IPS-NIHi7 (cell line): ENCODE results near the gene ACSL5.
"Not testable (repeated sequence)": the region's sequence is repeated elsewhere in the genome, so short reads cannot be mapped to it uniquely, and the experiment has no call there.

Experiments used
- DNase-seq: peaks from one replicate; pipeline ENCODE4 v3.0.0; 2012; ENCODE audit warnings: mixed read lengths; ENCODE audit errors: extremely low spot score

Gene ACSL5

GRCh38 chr10:112349521-112350085 lies 24.3 kb upstream of the ACSL5 start:
- DNase-seq: no peak

GRCh38 chr10:112351146-112351545 lies 22.8 kb upstream of the ACSL5 start:
- no peak for DNase-seq

DNA sequence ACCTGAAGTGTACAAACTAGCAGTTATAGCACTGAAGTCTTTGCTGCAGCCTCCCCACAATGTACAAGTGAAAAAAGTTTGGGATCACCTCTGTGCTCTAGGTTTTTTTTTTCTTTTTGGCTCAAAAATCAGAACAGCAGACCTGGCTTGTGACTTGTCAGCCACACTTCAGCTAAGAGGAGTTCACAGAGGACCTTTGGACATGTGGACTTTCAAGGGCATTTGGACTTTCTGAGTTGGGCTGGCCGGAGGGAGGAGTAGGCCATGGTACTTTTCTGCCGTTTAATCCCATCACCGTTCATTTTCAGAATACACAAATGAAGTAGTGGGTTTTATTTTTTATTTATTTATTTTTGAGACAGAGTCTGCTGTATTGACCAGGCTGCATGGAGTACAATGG lies 21.9 kb upstream of the ACSL5 start:
- no peak for DNase-seq

GRCh38 chr10:112353046-112353445 lies 20.9 kb upstream of the ACSL5 start:
- no peak for DNase-seq

GRCh38 chr10:112356686-112357085 lies 17.2 kb upstream of the ACSL5 start:
- DNase-seq: no peak

GRCh38 chr10:112359606-112360307 lies 14.2 kb upstream of the ACSL5 start:
- no peak for DNase-seq

DNA sequence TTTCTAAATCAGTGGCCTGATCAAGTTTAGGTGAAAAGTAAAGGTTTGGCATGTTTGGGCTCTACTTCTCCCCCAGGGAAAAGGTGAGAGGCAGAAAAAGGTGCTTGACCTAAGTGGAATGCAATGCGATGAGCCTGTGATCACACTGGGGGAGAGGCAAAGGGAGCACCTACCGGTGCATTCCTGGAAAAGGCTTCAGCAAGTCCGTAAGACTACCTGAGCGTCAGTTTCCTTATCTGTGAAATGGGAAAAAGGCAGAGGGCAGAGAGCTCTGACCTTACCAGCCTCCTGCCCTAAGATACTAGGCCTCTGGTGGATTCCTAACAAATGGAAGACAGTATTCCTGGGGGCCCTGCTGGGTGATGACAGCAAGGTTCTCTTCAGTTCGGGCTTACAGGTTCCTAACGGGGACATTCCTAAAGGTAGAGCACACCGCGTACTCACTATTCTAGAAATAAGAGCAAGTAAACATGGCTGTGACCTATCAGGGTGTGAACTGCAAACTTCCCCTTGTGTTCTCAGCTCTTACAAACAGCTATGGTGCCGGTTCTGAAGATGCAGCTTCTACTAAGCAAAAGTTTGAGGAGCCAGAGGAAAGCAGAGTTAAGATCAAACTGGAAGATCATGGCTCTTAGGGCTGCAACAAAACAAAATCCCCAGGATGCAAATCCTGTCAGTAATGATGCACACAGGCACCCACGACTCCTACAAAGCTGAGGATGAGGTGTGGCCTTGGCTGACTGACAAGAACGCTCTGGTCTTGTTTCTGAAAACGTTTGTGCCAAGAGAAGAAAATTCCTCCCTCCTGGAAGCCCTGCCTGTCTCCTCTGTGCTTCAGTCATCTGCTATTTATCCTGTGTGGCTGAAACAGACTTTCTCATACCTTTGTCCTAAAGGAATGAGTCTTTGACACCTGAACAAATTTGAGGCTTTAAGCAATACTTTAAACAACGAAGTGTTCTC lies 13.3 kb upstream of the ACSL5 start:
- no peak for DNase-seq

DNA sequence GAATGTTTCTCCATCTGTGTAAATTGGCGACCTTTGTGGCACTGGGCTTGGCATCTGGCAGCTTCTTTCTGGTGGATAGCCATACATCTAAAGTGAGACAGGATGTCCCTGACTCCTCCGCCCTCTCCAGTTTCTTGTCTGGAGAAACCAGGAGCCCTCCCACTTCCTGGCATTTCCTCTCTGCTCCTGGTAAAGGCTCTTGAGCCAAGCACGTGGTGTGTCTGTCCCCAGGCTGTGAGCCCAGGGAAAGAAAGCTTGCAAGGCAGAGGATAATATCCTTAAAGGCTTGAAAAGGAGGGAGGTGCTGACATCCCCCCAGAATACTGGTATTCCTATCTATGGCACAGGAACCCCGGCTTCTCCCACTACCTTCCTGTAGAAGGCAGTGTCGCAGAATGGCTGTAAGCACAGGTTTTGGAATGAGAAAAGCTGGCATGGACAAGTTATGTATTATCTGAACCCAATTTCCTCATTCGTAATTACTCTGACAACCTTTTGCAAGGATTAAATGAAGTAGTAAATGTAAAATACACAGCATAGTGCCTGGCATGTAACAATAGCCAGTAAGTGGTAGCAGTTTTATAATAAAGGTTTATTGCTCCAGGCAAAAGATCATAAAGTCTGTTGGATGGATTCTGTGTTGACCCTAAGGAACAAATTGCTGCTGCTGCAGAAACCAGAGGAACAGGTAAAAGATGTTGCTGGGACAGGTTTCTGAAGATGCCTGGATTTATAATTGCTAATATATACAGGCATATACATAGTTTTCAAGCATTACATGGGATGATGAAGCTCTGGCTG lies 11.8 kb upstream of the ACSL5 start:
- no peak for DNase-seq

- no peak for DNase-seq
Observed at GRCh38 chr10:112362833-112363232, 11.1 kb upstream of the ACSL5 start.

DNA sequence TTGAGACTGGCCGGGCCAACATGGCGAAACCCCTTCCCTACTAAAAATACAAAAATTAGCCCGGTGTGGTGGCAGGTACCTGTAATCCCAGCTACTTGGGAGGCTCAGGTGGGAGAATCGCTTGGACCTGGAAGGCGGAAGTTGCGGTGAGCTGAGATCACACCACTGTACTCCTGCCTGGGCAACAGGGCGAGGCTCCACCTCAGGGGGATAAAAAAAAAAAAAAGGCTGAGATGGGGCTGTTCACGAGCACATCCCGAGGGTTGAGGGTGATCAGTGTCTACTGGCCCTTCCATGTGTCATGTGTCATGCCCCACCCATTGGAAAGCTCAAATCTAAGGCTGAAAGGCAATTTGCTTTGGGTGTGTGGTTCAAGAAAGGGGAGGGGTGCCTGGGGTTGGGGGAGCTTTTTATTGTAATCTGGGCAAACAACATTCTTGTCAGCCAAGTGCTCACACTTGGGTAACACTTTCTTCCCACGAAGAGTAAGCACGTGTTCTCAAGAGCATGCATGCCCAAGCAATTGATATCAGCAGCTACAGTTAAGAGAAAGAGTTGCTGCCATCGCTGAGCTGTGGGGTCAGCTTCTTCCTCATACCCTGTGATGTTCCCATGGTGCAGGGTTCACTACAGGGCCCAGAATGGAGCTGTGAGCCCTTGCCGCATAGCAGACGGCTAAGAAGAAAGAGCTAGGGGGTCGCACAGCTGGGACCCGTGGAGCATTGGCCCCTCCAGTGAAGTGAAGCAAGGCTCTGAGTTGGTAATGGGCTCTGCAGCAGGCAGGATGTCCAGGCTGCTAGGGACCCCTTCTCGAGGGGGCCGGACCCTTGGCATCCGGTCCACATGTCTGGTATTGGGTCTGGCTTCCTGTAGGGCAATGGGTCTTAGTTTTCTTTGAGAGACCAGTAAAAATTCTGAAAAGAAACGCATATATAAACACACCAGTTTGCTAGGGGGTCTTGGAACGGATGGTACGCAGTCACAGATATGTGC lies 9.9 kb upstream of the ACSL5 start:
- no peak for DNase-seq

DNA sequence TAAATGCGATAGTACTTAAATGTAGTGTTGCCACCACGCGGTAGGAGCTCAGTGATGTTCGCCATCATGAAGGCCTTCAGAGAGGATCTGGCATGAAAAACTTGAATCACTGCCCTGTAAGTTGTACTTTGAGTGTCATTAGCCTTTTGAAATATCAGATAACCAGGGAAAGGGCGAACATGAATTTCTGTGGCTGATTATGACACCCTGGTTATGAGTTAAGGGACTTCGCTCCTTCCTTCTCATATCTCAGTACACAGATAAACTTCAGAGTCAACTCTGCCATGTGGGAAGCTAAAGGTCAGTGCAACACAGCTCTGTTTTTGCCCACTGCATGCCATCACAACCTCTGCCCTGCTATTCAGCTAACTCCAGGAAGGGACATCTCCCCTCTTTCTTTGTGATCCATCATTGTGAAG lies 8.9 kb upstream of the ACSL5 start:
- no peak for DNase-seq

DNA sequence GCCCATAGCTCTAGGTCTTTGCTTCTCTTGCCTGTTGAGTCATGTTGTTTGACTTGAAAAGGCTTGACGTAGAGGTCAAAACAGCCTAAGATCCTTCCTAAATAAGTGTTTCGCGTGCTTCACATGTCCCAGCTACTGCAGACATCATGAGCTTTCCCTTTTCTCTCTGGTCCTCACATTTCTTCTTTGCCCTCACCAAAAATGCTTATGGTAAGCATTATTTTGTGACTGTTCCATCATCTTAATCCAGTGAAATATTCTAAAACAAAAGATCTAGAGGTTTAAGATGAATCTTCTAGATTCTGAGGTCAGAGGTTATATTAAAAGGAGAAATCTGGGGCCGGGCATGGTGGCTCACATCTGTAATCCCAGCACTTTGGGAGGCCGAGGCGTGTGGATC lies 8.5 kb upstream of the ACSL5 start:
- no peak for DNase-seq

GRCh38 chr10:112366992-112367391 lies 6.9 kb upstream of the ACSL5 start:
- no peak for DNase-seq

- no peak for DNase-seq
Observed at GRCh38 chr10:112367516-112367915, 6.4 kb upstream of the ACSL5 start.

- DNase-seq: no peak
Observed at GRCh38 chr10:112369495-112370423, 4.2 kb upstream of the ACSL5 start.

DNA sequence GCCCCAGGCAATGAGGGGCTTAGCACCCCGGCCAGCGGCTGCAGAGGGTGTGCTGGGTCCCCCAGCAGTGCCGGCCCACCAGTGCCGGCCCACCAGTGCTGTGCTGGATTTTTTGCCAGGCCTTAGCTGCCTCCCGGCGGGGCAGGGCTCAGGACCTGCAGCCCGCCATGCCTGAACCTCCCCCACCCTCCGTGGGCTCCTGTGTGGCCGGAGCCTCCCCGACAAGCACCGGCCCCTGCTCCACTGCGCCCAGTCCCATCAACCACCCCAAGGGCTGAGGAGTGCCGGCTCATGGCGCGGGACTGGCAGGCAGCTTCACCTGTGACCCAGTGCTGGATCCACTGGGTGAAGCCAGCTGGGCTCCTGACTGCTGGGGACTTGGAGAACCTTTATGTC lies 3.5 kb upstream of the ACSL5 start:
- no peak for DNase-seq

DNA sequence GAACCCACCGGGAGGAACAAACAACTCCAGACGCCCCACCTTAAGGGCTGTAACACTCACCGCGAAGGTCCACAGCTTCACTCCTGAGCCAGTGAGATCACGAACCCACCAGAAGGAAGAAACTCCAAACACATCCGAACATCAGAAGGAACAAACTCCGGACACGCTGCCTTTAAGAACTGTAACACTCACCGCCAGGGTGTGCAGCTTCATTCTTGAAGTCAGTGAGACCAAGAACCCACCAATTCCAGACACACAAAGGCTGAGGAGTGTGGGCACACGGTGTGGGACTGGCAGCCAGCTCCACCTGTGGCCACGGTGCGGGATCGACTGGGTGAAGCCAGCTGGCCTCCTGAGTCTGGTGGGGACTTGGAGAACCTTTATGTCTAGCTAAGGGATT lies 2.6 kb upstream of the ACSL5 start:
- DNase-seq: not testable (repeated sequence)

GRCh38 chr10:112372182-112372810 lies 1.6 kb upstream of the ACSL5 start:
- DNase-seq: not testable (repeated sequence)
